Ishikawa (cell line): ENCODE data around the gene DUS1L.

Experiments
- CEBPB ChIP-seq: IDR thresholded peaks from 2 replicates; pipeline ENCODE4 v1.6.1; 2012
- CREB1 ChIP-seq: IDR thresholded peaks from 2 replicates; pipeline ENCODE4 v1.6.1; 2012; ENCODE audit warnings: low read depth
- EP300 ChIP-seq: IDR thresholded peaks from 2 replicates; pipeline ENCODE4 v1.6.1; 2012; ENCODE audit warnings: borderline replicate concordance
- MAX ChIP-seq: IDR thresholded peaks from 2 replicates; pipeline ENCODE4 v1.6.1; 2012
- NFIC ChIP-seq: IDR thresholded peaks from 2 replicates; pipeline ENCODE4 v1.6.1; 2012
- RAD21 ChIP-seq: IDR thresholded peaks from 2 replicates; pipeline ENCODE4 v1.6.1; 2012; ENCODE audit warnings: low read depth
- REST ChIP-seq: IDR thresholded peaks from 2 replicates; pipeline ENCODE4 v1.6.1; 2012; ENCODE audit warnings: low read depth, mild to moderate bottlenecking
- TCF12 ChIP-seq: IDR thresholded peaks from 2 replicates; pipeline ENCODE4 v1.6.1; 2012; ENCODE audit warnings: low read depth
- TEAD4 ChIP-seq: IDR thresholded peaks from 2 replicates; pipeline ENCODE4 v1.6.1; 2012
- USF1 ChIP-seq: IDR thresholded peaks from 2 replicates; pipeline ENCODE4 v1.6.1; 2012
- YY1 ChIP-seq: IDR thresholded peaks from 2 replicates; pipeline ENCODE4 v1.6.1; 2012; ENCODE audit warnings: low read depth
- ZBTB7A ChIP-seq: IDR thresholded peaks from 2 replicates; pipeline ENCODE4 v1.6.1; 2012; ENCODE audit warnings: low read depth

GRCh38 chr17:82029990-82030469 lies 35.6 kb downstream of the DUS1L start:
- TF ChIP-seq YY1 = no peak
- no peak for TF ChIP-seq MAX
- no peak for TF ChIP-seq CEBPB
- no peak for TF ChIP-seq USF1
- TF ChIP-seq TEAD4 = no peak
- no peak for TF ChIP-seq EP300
- TF ChIP-seq REST = no peak
- no peak for TF ChIP-seq RAD21
- no peak for TF ChIP-seq ZBTB7A
- TF ChIP-seq TCF12 = no peak
- TF ChIP-seq CREB1 = no peak
- TF ChIP-seq NFIC = no peak
